NCI-H1105 treated with DMSO at 0.1 percent for 48 hours (cell line): ENCODE results near the gene TOP2A.

Experiments used
- DNase-seq: peaks from one replicate; lab custom pipeline; 2025; lab: John Stamatoyannopoulos, UW

The TOP2A gene, protein sequence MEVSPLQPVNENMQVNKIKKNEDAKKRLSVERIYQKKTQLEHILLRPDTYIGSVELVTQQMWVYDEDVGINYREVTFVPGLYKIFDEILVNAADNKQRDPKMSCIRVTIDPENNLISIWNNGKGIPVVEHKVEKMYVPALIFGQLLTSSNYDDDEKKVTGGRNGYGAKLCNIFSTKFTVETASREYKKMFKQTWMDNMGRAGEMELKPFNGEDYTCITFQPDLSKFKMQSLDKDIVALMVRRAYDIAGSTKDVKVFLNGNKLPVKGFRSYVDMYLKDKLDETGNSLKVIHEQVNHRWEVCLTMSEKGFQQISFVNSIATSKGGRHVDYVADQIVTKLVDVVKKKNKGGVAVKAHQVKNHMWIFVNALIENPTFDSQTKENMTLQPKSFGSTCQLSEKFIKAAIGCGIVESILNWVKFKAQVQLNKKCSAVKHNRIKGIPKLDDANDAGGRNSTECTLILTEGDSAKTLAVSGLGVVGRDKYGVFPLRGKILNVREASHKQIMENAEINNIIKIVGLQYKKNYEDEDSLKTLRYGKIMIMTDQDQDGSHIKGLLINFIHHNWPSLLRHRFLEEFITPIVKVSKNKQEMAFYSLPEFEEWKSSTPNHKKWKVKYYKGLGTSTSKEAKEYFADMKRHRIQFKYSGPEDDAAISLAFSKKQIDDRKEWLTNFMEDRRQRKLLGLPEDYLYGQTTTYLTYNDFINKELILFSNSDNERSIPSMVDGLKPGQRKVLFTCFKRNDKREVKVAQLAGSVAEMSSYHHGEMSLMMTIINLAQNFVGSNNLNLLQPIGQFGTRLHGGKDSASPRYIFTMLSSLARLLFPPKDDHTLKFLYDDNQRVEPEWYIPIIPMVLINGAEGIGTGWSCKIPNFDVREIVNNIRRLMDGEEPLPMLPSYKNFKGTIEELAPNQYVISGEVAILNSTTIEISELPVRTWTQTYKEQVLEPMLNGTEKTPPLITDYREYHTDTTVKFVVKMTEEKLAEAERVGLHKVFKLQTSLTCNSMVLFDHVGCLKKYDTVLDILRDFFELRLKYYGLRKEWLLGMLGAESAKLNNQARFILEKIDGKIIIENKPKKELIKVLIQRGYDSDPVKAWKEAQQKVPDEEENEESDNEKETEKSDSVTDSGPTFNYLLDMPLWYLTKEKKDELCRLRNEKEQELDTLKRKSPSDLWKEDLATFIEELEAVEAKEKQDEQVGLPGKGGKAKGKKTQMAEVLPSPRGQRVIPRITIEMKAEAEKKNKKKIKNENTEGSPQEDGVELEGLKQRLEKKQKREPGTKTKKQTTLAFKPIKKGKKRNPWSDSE (N-terminal part only)

DNA sequence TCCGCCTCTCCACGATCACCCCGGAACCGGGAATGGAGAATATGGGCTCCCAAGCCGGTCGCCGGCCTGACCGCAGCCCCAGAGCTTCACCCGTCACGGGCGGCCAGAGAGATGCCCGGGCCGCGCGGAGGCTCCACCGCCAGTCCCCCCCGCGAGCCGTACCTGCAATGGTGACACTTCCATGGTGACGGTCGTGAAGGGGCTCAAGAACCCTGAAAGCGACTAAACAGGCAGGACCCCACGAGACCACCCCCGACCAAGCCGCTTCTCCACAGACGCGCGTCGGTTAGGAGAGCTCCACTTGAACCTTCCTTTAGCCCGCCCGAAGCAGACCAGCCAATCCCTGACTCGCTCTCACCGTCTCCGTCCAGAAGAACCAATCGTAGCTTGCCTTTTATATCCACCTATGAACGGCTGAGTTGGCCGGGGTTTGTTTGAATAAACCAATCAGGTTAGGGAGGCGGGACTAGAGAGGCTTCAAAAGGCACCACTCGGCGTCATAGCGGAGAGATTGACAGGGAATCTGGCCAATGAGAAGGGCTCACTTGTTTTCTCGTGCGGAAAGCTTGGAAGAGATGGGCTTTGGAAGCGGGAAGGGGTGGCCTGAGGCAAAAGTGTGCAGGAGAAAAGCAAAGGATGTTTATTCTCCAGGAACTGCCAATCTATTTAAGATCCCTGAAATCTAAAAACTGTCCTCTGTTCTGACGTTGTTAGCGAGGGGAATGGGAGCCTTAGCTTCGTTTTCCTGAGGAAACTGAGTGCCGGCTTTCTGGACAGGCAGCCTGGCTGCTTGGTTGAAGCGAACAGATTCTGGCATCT, at the start of gene TOP2A:
TOP2A (minus strand) TSS at position 288 of the 819 bp plus-strand sequence; CDS start at position 183, 105 bp downstream.
- DNase-seq = peak; percentile 98

DNA sequence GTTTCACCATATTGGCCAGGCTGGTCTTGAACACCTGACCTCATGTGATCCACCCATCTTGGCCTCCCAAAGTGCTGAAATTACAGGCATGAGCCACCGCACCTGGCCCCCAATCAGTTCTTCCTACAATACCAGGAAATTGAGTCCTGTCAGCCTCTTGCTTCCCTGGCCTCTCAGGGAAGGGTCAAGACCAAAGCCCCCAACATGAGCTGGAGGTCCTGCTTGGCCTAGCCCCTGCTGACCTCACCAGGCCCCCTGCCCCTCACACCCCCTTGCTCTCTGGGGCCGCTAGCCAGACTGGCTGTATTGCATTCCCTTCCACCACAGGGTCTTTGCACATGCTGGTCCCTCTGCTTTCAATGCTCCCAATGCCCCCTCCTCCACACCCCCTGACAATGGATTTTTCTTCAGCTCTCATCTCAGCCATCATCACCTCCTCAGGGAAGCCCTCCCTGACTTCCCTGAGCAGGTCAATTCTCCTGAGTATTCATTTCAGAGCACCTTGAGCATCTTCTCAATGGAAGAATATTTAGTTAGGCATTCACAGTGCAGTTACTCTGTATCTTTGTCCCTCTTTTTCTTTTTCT, 49.7 kb upstream of the TOP2A start:
- no peak for DNase-seq

DNA sequence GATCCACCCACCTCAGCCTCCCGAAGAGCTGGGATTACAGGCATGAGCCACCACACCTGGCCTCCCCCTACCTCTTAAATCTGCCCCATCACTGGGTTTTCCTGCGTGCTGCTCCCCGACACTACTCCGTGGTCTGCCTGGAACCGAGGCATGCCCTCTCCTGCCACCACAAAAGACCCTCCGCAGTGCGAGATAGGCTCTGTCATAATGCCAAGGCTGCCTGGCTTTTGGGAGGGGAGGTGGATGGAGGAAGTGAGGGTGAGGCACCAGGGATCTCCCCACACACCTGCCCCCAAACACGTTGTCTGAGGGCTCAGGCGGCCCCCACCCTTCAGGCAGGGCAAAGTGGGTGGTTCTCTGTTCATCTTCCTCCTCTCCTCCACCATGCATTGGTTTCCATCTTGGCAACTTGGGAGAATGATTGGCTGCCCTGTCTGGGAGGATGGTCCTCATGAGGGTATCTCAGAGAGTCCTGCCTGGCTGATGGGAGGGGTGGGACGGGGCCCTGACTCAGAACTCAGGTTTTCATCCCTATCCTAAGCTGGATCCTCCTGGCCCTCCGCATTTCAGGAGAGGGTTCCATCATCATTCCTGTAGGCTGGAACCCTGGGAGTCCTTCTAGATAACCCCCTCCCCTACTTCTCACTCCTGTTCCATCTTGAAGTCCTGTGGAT, 48.7 kb upstream of the TOP2A start:
- DNase-seq = no peak

DNA sequence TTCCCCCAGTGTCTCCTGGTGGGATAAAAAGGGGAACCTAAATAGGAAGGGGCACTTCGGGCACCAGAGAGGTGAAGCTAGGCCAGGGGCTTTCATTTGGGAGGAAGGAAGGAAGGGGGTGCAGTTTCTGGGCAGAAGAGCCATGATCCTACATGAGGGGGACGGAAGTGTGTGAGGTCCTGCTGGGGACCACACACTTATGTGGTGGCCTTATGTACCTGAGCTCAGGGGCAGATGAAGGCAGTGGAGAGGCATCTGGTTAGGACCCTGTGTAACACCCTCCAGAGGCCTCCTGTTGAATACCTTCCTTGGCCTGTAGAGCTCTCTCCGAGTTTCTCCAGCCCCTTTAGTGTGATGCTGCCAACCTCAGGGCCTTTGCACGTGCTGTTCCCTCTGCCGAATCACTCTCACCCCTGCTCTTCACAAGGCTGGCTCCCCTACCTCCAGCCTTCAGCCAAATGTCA, 46.7 kb upstream of the TOP2A start:
- DNase-seq = no peak

DNA sequence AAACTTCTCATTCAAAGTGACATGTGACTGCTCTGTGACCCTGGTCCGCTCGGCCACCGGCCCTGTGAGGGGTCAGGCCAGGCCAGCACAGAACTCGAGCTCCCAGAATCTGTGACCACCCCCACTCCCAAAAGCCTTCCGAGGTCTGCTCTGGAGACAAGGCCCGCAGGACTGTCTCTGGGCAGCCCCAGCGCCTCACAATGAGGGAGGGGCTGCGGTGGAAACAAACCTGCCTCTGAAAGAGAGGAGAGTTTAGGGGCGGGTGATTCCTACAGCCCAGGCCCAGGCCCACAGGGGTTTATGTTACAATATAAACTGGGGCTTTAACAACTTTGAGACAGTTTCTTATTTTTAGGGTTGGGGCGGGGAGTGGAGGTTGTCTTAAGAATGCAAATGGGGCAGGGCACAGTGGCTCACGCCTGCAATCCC, 45.4 kb upstream of the TOP2A start:
- DNase-seq = no peak

DNA sequence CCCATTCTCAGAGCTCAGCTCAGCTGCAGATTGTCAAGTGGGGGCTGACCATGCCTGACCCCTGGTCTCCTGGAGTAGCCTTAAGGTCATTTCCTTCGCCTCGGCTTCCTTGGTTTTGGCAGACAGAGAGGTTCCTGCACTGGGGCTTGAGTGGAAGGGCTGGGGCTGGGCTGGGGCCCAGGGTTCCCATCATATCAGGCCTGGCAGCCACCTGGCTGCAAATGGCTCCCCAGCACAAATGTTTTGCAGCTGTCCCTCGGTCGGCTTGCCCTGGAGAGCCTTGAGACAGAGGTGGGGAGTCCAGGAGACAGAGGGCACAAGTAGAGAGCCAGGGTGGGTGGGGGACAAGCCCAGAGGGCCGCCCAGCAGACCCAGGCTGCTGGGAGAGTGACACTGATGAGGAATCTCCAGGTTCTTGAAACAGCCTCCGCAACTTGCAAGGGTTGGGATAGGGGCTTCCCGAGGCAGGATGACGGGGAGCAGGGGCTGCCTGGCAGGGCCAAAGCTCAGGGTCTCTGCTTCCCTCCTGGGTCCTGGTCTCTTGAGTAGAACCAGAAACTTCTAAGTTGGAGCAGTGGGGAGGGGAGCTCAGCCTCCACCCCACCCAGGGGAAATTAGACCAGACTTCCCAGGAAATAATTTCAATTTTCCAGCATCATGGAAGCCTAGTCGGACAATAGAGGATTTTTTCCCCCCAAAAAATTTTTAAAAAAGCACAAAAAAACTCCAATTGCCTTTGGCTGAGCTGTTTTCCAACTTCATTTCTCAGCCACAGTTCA, 44.8 kb upstream of the TOP2A start:
- DNase-seq = no peak

DNA sequence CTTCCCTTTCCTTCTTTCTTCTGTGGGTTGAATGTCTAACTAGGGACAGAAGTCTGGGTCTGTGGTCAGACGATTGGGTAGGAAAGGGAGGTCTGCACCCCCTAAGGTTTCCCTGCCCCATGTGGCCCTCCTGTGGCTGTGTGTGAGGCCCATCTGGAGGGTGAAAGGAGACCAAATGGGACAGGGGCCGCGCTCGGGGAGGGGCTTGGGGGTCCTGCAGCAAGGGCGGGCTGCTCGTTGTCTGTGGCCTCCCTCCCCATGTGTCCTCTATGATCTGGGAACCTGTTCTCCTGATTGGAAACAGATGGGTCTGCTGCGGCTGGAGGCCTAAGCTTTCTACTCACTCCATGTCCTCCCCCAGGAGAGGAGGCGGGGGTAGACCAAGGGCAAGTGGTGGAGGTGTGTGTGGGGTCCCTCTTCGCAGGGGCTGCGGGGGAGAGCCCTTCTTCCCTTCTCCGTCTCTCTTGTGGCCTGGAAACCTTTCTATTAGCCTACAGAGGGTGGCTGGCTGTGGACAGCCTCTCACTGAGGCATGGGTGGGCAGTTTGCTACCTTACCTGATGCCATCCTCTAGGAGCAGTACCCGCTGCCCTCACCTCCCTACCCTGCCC, 44.1 kb upstream of the TOP2A start:
- DNase-seq = no peak

DNA sequence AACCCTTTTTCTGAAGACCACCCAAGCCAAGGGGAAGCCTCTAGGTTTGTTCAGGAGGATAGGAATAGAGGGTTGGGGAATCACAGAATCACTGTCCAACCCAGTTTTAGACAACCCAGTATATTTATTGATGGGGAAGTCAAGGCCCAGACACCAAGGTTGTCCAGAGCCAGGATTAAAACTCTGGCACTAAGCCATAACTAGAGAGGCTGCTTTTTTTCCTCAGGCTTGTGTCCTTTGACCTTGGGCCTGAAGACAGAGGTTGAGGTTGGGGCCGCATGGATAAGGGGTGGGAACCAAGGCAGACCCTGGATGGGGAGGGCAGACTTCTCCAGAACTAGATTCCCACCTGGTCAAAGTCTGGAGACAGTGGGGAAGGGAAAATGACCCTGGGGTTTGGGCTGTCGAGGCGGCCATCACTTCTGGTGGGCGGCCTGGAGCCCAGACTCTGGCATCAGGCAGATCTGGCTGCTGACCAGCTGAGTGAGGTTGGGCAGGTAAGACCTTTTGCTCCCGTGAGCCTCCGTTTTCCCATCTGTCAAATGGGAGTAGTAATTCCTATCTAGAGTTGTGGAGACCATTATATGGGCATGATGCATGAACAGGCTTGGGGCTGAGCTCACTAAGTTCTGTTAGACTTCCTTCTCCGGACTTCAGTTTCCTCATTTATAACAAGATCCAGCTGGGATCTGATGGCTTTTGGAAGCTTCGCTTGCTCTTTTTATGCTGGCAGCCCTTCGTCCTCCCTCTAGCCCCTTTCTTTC, 43.5 kb upstream of the TOP2A start:
- no peak for DNase-seq

DNA sequence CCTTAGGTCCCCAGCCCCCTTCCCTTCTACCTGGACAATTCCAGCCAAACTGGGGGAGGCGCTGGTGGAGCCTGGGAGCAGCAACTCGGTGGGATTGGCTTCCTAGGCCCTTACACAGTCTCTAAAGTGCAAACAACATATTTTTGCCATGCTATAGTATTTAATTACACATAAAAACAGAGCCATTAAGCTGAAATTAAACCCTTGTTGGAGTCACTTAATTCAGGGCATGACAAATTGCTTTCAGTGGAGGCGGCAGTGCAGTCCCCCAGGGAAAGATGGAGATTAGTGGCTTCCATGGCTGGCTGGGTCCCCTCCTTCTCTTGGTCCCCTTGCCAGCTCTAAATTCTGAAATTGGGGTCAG, 42.9 kb upstream of the TOP2A start:
- DNase-seq = no peak

DNA sequence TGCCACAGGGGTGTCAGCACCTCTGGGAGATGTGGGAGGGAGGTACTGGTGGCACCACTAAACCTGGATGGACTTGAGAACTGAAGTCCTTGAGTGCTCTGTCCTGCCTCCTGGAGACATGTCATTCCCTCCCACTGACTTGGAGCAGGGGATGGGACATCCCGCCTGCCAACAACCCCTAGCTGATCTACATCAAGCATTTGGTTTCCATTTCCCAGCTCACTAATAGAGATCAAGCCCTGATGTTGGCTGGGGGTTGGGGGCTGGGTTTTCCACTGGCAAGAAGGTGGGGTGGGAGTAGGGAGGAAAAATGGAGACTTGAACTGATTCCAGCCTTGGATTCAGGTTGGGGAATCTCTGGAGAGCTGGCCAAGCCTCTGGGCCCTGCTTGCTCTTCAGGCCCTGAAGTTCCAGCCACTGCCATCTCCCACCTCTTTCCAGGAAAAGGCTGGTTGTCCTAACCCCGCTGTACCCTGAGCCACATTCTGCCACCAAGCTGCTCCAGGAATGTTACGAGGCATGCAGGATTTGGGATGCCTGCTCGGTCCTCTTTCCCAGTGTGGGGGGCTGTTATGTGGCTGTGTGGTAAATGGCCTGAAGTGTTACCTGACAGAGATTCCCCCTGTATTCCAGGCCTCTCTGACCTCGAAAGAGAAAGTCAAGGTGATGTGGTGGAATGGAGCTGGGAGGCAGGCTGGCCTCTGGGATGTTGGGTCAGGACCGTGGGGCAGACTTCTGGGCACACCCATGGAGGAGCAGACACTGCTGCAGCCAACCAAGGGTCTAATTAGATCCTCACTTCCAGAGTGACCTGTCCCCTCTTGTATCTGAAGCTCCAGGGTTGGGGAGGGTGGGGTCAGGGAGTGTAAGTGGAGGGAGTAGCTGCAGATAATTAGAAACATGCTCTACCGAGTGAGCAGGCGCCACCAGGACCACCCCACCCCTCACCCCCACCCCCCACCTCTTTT, 42.2 kb upstream of the TOP2A start:
- no peak for DNase-seq

DNA sequence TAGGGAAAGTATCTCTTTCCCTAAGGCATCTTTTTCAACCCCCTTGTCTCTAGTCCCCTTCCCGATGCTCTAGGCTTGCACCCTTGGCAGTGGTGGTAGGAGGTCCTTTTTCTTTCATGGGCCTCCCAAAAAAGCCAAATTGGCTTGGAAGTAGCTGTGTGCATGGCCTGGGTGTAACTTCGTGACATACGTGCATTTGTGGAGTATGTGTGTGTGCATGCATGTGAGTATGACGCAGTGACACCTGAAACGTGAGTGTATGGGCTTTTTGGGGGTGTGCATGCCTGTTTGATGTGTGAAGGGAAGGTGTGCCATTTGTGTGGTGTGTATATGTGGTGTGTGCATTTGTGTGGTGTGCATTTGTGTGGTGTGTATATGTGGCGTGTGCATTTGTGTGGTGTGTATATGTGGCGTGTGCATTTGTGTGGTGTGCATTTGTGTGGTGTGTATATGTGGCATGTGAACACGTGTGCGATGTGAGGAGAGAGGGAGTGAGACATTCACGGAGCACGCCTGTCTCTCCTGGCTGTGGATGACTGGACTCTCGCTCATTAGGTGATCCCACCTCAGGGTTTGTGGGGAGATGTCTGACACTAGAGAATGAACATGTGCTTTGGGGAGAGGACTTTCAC, 41.3 kb upstream of the TOP2A start:
- DNase-seq = no peak

DNA sequence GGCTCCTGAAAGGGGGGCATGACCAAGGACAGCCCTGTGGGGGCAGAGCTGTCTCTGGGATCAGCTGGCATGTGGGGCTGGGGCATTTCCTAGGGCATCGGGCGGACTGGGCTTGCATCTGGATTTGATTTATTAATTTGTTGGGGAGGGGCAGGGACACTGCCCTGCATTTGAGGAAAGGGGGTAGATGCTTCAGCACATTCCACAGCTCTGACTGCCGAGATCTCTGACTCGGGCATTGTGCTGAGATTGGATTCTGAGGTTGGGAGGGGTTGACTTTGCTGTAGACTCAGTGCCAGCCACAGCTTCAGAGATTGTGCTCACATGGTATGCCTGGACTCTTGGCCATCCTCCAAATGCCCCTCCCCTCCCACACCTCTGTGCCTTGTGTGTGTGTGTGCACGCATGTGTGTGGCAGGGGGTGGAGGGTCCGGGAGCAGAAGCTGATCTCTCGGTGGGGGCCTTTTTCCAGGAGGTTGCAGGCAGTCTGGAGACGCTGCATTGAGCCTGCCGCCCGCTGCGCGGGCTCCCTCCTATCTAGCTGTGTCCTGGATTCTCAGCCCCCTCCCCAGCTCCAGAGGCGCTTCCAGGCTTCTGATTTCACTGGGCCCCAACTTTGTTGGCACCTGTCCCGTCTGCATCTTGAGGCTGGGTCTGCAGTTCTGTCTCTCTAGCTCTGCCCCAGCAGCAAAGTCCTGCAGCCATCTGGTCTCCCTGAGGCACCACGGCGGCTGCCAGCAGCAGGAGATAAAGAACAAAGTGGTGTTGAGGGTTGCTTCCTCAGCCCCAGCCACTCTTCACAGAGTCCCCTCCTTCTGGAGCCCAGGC, 40.5 kb upstream of the TOP2A start:
- no peak for DNase-seq

DNA sequence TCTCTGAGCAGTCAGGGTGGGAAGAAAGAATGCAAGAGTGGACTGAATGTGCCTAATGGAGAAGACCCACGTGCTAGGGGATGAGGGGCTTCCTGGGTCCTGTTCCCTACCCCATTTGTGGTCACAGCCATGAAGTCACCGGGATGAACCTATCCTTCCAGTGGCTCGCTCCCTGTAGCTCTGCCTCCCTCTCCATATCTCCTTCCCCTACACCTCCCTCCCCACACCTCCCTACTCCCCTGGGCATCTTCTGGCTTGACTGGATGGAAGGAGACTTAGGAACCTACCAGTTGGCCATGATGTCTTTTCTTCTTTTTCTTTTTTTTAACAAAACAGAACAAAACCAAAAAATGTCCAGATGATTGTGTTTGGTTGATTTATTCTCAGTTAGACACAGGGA, 39.7 kb upstream of the TOP2A start:
- no peak for DNase-seq

DNA sequence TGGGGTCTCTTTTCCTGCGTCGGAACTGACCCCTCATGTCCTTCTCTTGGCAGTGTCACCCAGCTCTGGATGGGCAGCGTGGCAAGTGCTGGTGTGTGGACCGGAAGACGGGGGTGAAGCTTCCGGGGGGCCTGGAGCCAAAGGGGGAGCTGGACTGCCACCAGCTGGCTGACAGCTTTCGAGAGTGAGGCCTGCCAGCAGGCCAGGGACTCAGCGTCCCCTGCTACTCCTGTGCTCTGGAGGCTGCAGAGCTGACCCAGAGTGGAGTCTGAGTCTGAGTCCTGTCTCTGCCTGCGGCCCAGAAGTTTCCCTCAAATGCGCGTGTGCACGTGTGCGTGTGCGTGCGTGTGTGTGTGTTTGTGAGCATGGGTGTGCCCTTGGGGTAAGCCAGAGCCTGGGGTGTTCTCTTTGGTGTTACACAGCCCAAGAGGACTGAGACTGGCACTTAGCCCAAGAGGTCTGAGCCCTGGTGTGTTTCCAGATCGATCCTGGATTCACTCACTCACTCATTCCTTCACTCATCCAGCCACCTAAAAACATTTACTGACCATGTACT, 38.8 kb upstream of the TOP2A start:
- no peak for DNase-seq

DNA sequence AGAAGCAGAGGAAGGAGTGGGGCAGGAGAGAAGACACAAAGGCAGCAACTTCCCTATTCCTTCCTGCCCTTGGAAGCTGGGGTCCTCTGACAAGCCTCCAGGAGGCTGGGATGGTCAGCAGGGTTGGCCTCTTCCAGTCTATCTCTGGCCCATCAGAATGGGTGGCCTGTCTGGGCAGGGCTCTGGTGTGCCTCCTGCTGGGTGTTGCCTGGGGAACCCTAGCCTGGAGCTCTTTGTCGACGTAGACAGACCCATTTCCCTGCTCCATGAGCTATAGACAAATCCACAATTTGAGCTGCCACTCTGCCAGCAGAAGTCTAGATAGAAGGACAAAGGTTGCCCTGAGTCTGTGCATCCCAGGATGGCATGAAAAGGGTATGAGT, 36.9 kb upstream of the TOP2A start:
- DNase-seq = no peak
